Panc1 (cell line): ENCODE results near the gene TULP4. TPM values are rescaled to one million over a fixed set of nuclear protein-coding genes. Genes with fewer than 3 reads are reported as not detected.

Experiments
- ATAC-seq: fragments of 200-7000 bp; cut with Tn5 transposase; 2 replicates; pipeline ENCODE4 v1.9.1; 2020; ENCODE audit warnings: mild to moderate bottlenecking, moderate library complexity
- BruUV-seq: library from RNA; stranded (reverse); fragments of 400-500 nt; replicated peaks from 2 replicates; lab custom pipeline; 2021; lab: Mats Ljungman, UMichigan
- CTCF ChIA-PET: fragments of 300-600 bp; sonication (Branson Sonifier 250); formaldehyde crosslinking; loops from one replicate; lab custom pipeline; 2022; ENCODE audit warnings: antibody characterized with exemption; lab: Charles Lee
- POLR2A ChIA-PET: fragments of 300-600 bp; sonication (Branson Sonifier 250); formaldehyde crosslinking; loops from one replicate; lab custom pipeline; 2022; ENCODE audit warnings: antibody characterized with exemption; lab: Charles Lee
- DNase-seq: peaks from one replicate; pipeline ENCODE4 v3.0.0-alpha.2; 2010; ENCODE audit warnings: low read depth, low spot score
- H3K27ac ChIP-seq: 2 replicates; pipeline ENCODE4 v1.5.1; 2011; ENCODE audit warnings: mild to moderate bottlenecking, low read length, inconsistent platforms
- H3K27me3 ChIP-seq: fragments of 200-500 bp; sonication (Bioruptor generic); 2 replicates; pipeline ENCODE4 v1.6.0; 2014; ENCODE audit warnings: low read length, inconsistent platforms; ENCODE audit not compliant: control insufficient read depth, insufficient read depth
- H3K36me3 ChIP-seq: fragments of 200-500 bp; sonication (Bioruptor generic); 2 replicates; pipeline ENCODE4 v1.5.1; 2014; ENCODE audit warnings: inconsistent platforms, mild to moderate bottlenecking, low read length, moderate library complexity; ENCODE audit not compliant: control insufficient read depth, insufficient read depth
- H3K4me1 ChIP-seq: 2 replicates; pipeline ENCODE4 v1.5.1; 2011; ENCODE audit warnings: inconsistent platforms, mild to moderate bottlenecking, low read length, moderate library complexity; ENCODE audit not compliant: control insufficient read depth, insufficient read depth
- H3K4me3 ChIP-seq, 2 experiments: 2 replicates each; pipeline ENCODE4 v1.5.1; 2011 to 2012; ENCODE audit warnings: low read depth in 2 of 2, low read length in 2 of 2, mild to moderate bottlenecking in 2 of 2, inconsistent platforms in 1 of 2, moderate library complexity in 1 of 2
- H3K9me3 ChIP-seq: fragments of 200-500 bp; sonication (Bioruptor generic); 2 replicates; pipeline ENCODE4 v1.5.1; 2014; ENCODE audit warnings: low read depth, mild to moderate bottlenecking, inconsistent platforms, low read length, moderate library complexity; ENCODE audit not compliant: control insufficient read depth, insufficient read depth
- CTCF ChIP-seq: fragments of 450-650 bp; IDR thresholded peaks from 2 replicates; pipeline ENCODE4 v1.5.1; 2017; ENCODE audit warnings: mild to moderate bottlenecking
- POLR2AphosphoS5 ChIP-seq: IDR thresholded peaks from 2 replicates; pipeline ENCODE4 v1.6.1; 2012; ENCODE audit warnings: mild to moderate bottlenecking, low read depth, low read length, moderate library complexity
- REST ChIP-seq, 2 experiments: IDR thresholded peaks; 2 replicates each; pipeline ENCODE4 v1.6.1; 2011 to 2012; ENCODE audit warnings: low read depth in 2 of 2, control low read depth in 1 of 2, low read length in 1 of 2, mild to moderate bottlenecking in 1 of 2, moderate library complexity in 1 of 2; ENCODE audit not compliant: insufficient read depth in 1 of 2
- SIN3A ChIP-seq: IDR thresholded peaks from 2 replicates; pipeline ENCODE4 v1.6.1; 2012; ENCODE audit warnings: low read depth, mild to moderate bottlenecking, low read length, moderate library complexity, borderline replicate concordance; ENCODE audit not compliant: insufficient read depth
- TCF7L2 ChIP-seq: IDR thresholded peaks from 2 replicates; pipeline ENCODE4 v1.6.1; 2011; ENCODE audit warnings: mild to moderate bottlenecking, low read depth, low read length, inconsistent platforms
- in situ Hi-C: cut with HindIII; loops from 2 replicates; pipeline ENCODE4 v1.10.0; 2016; ENCODE audit warnings: low sequenced_read_pairs, low pct_unique_long_range_greater_than_20kb
- intact Hi-C: fragments of 100-400 bp; cut with micrococcal nuclease; formaldehyde crosslinking; loops from one replicate; pipeline ENCODE4 v1.10.0; 2022; ENCODE audit not compliant: unreplicated experiment
- total RNA-seq: library from RNA; stranded (reverse); gene quantifications from one replicate; pipeline ENCODE4 v1.2.1, GENCODE V29; 2021; ENCODE audit not compliant: unreplicated experiment

The TULP4 gene
- total RNA-seq, 1 experiment from 2014 or later: 105 TPM

GRCh38 chr6:158448856-158449255 lies 136.6 kb downstream of the TULP4 start:
- DNase-seq: no peak
- BruUV-seq: no TSS peak
- in situ Hi-C loops: no loop called here

GRCh38 chr6:158452191-158452590 lies 139.9 kb downstream of the TULP4 start:
- DNase-seq (no peak), ATAC-seq (no peak)
- Histone ChIP-seq H3K27me3 (no peaks in the 10 kb centered on the region), H3K9me3 (no peaks in the 10 kb centered on the region), H3K4me3 (no peak overlapping the region), H3K4me1 (no peaks in the 10 kb centered on the region), H3K27ac (no peak overlapping the region), H3K36me3 (no peaks in the 10 kb centered on the region)
- intact Hi-C loops (no loop called here), in situ Hi-C loops (no loop called here)
- ChIA-PET CTCF (no interaction called here), POLR2A (no interaction called here)
- BruUV-seq: no TSS peak
- TF ChIP-seq SIN3A (no peak), POLR2AphosphoS5 (no peak), CTCF (no peak), TCF7L2 (no peak), REST (IDR thresholded peaks at IDR 0.05; ENCODE audit: insufficient read depth in 1 of 2, low read depth in 2 of 2, low read length in 1 of 2) (no peak)

More at GRCh38 chr6:158448856-158449255, 136.6 kb downstream of the TULP4 start:
- ChIA-PET CTCF (no interaction called here), POLR2A (no interaction called here)
- Histone ChIP-seq H3K4me1 (no peaks in the 10 kb centered on the region), H3K27me3 (no peaks in the 10 kb centered on the region), H3K9me3 (no peaks in the 10 kb centered on the region), H3K36me3 (no peaks in the 10 kb centered on the region), H3K27ac (no peak overlapping the region), H3K4me3 (no peak overlapping the region)
- ATAC-seq: no peak
- intact Hi-C loops: no loop called here
- TF ChIP-seq CTCF (no peak), REST (IDR thresholded peaks at IDR 0.05; ENCODE audit: insufficient read depth in 1 of 2, low read depth in 2 of 2, low read length in 1 of 2) (no peak), TCF7L2 (no peak), POLR2AphosphoS5 (no peak), SIN3A (no peak)
